Stomach (tissue), 4 donors: Measurements from ENCODE around the gene AKR1C1.
"Not testable (repeated sequence)": the region's sequence is repeated elsewhere in the genome, so short reads cannot be mapped to it uniquely, and the experiment has no call there.

ENCODE experiments used
- CTCF ChIP-seq, 7 experiments: fragments of 450-650 bp in 4 of 7; fragments of 200-600 bp in 3 of 7; sonication (generic) in 3 of 7; IDR thresholded peaks; one replicate each; pipeline ENCODE4 v1.5.1; 2016 to 2019; ENCODE audit warnings: antibody characterized with exemption in 7 of 7, control low read depth in 2 of 7, mild to moderate bottlenecking in 1 of 7
- EP300 ChIP-seq: sonication (generic); formaldehyde crosslinking; IDR thresholded peaks from one replicate; pipeline ENCODE4 v1.6.1; 2017; ENCODE audit warnings: antibody characterized with exemption
- POLR2A ChIP-seq, 4 donors: fragments of 450-650 bp; IDR thresholded peaks; one replicate each; pipeline ENCODE4 v1.6.1; 2016; ENCODE audit warnings: antibody characterized with exemption in 4 of 4, control low read depth in 2 of 4, mild to moderate bottlenecking in 1 of 4, moderate library complexity in 1 of 4

- TF ChIP-seq EP300; POLR2A (IDR thresholded peaks at IDR 0.05); CTCF (IDR thresholded peaks at IDR 0.05): not testable (repeated sequence)
These were observed 62.3 kb downstream of the AKR1C1 start for GRCh38 chr10:5025461-5025881.
